CD4-positive, alpha-beta T cell treated with Interleukin-6 for 4 hours (primary cell): ENCODE data around the gene KBTBD8.
A peak's percentile ranks its signal among the peaks of the same experiment; 100 is the strongest.

Experiments
- DNase-seq: peaks from one replicate; pipeline ENCODE4 v3.0.0-alpha.2; 2020; ENCODE audit warnings: mixed read lengths

KBTBD8 gene, protein sequence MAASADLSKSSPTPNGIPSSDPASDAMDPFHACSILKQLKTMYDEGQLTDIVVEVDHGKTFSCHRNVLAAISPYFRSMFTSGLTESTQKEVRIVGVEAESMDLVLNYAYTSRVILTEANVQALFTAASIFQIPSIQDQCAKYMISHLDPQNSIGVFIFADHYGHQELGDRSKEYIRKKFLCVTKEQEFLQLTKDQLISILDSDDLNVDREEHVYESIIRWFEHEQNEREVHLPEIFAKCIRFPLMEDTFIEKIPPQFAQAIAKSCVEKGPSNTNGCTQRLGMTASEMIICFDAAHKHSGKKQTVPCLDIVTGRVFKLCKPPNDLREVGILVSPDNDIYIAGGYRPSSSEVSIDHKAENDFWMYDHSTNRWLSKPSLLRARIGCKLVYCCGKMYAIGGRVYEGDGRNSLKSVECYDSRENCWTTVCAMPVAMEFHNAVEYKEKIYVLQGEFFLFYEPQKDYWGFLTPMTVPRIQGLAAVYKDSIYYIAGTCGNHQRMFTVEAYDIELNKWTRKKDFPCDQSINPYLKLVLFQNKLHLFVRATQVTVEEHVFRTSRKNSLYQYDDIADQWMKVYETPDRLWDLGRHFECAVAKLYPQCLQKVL

DNA sequence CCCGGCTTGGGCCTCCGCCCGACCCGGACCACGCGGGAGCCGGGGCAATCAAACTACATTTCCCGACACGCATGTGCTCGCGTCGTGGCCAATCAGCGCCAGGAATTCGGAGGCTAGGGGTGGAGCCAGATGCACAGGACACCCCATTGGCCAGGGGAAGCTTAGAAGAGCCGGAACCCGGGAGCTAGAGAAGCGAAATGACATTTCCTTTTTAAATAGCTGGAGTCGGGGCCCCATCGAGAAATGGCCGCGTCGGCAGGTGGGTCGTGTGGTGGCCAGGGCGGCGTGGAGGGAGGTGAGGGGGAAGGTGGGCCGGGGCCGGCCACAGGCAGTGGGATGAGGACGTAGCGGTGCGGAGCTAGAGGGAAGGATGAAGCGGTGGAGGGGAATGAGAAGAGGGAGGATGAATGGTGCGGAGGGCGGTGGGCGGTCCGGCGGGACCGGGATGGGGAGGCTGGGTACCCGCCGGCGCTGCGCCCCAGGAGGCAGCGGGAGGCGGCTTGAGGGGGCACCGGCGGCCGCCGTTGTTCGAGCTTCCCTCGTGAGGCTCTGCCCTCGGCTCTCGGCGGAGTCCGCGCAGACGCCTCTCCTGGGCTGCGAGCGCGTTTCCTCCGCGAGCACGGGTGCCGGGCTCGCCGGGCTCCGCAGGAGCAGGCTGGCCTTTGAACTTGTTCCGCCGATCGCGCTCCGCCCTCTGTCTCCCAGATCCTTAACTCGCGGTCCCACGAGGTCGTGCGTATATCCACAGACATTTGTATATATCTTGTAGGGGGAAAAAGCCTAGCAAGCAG, at the start of gene KBTBD8:
Gene KBTBD8, plus strand, starts transcription at position 195 of the 791 bp plus-strand sequence. Its CDS starts 49 bp downstream, at position 244.
- peak; percentile 97 for DNase-seq

DNA sequence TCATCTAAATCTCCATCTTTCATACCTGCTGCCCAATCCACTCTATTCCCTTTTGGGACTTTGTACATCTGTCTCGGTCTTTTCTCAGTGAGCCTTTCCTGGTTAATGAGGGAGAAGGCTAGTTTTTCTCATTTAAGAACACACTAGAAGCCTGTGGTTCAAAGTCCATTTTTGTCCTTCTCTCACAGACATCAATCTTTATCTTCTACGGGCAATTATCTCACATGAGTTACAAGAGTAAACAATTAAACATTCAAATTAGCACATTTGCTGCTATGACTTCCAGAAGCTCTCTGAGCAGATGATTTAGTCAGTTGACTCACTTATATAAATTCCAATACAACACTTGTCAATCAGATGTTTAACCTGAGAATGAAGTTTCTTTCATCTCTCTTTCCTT, 49.3 kb upstream of the KBTBD8 start:
- DNase-seq, result no peak

DNA sequence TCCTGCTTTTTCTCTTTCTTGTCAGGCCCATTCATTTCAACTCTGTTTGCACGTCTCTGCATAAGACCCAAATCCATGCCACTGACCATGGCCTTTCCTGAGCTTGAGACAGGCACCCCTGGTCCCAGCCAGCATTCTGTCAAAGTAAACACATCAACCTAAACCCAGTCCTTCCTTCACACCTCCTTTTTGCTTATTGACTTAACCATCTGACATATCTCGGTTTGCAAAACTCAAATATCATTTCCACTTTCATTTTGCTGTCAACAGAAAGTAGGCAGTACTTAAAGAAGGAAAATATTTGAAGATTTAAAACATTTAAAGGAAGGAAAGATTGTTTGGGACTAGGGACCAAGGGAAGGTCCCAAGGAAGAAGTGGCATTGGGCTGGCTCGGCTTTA, 48.2 kb upstream of the KBTBD8 start:
- no peak for DNase-seq

DNA sequence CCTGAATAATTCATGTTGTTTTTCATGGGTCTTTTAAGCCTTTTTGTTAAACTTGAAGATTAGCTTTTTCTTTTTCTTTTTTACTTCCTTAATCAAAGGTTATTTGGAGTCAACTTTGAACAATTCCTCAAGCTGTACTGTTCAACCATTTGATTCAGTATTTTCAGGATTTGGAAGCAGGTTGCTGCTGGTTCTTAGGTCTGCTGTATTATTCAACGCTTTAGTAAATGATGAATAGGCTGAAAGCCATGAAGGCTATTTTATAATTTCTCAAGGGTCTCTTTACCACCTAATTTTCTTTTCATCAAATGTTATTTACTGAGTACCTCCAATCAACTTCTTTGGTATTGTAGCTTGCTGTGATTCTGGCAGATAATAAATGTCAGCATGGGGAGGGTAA, 45.8 kb upstream of the KBTBD8 start:
- no peak for DNase-seq

DNA sequence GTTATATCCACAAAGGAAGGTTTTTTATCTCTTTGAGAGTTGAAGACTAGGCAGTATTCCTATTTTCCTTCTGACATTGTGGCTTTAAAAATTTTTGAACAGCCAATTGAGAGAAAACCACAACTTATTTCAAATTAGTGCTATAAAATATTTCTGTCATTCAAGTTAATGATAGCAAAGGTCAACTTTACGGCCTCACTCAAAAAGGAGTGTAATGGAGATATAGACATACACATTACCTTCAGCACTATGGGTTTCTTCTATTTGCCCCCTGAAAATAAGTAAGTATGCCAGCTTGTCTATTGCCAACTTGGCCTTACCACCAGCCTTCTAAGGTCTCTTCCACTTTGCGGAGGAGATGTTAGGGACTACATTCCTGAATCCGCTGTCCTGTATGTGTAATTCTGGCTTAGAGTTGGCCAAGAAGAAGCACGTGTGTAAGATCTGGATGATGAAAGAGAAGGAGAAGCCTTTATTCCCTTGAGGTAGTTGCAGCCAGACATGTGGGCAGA, 44.1 kb upstream of the KBTBD8 start:
- no peak for DNase-seq

DNA sequence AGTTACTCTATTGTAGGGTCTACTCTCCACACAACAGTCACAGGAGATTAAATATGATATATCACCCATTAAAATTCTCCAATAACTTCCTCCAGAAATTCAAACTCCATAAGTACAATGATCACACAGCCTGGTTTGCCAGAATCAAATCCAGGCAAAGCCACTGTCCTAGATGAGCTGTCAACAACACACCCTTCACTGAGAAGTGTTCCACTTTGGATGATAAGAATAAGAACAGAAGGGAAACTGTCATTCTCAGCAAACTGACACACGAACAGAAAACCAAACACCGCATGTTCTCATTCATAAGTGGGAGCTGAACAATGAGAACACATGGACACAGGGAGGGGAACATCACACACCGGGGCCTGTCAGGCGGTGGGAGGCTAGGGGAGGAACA, 41.4 kb upstream of the KBTBD8 start:
- DNase-seq, result no peak

DNA sequence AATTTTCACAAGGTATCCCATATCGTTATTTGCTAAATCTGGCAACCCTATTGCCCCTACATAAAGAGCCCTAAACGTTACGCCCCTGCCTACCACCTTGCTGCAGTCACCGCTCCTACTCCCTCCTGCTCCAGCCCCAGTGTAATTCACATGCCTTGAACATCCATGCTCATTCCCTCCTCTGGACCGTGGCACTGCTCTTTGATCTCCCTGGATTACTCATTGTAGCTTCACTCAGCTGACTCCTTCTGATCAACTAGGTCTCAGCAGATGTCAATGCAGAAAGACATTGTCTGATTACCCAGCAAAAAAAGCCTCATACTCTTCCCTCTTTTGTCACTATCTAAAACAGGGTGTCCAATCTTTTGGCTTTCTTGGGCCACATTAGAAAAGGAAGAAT, 40.7 kb upstream of the KBTBD8 start:
- DNase-seq, result no peak

DNA sequence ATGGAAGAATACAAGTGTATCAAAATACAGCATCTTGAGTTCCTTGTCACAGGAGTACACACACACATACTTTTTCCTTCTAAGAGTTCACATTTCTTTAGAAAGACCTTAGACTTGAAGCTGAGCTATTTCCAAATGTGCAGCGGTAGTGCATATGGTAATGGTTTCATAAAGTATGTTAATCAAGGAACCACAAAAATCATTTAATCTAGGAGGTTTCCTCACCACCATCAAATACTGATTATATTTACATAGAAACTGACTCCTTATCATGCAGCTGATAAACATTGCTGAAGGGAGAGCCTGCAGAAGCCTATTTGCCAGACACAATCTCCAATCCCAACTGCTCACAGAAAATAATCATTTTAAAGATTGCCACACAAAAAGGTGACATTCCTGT, 40.0 kb upstream of the KBTBD8 start:
- DNase-seq, result no peak

DNA sequence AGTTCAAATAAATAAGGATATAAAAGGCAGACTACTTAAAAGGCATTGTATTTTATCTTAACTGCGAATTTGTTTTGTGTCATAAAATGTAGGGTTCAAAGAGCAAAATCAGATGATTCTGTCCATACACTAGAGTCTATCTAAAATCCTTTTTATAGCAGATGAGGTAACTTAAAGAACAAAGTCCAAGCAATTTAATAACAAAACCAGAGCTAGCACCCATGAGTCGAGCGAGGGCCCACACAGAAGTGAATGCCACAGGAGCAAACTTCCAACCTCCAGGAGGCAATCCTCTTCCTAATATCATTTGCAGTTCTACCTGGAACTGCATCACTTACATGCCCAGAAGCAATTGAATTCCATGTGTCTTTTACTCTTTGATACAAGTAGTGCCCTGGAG, 35.4 kb upstream of the KBTBD8 start:
- no peak for DNase-seq

DNA sequence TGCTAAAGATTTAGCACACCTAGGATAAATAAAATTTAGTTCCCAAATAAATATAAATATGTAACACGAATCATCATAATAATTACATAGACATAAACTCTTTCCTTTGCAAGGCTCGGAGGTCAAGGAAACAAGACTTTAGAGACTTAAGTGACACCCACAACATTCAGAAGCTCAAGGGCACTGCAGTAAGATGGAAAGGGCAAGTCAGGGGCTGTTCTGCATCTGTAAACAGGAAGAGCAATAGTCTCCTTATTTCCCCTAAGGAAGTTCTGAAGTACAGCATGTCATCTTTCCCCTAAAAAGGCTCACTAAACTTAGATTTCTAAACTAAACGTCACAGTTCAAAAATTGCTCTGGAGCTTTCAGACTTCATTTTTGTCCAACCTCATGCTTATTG, 26.9 kb upstream of the KBTBD8 start:
- DNase-seq, result no peak

DNA sequence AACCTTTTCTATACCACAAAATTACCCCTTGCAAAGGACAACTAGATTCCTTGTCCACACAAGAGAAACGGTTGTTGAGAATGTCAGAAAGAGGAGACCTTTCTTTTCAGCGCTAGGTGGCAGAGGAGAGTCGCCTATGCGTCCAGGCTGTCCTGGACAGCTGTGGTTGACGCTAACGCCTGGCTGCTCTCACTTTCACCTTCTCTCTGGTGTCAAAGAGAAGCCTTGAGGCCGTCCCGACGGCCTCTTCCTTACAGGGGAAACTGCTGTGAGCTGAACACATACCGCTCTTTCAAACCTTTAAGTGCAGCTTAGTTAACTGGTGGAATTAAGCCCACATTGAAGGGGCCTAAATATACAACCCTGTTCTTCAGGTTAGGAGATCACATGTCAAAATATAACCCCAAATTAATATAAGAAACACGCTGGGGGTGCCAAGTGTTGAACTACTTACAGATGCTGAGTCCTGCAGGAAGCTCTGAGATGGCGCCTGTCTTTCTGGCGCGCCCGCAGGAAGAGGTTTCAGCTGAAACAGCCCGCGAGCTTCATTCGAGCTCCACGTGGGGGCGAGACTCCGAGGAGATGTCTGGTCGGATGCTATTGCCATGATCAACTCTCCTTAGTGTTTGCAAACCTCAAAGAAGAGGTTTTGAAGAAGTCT, 26.1 kb upstream of the KBTBD8 start:
- DNase-seq, result peak; percentile 71

DNA sequence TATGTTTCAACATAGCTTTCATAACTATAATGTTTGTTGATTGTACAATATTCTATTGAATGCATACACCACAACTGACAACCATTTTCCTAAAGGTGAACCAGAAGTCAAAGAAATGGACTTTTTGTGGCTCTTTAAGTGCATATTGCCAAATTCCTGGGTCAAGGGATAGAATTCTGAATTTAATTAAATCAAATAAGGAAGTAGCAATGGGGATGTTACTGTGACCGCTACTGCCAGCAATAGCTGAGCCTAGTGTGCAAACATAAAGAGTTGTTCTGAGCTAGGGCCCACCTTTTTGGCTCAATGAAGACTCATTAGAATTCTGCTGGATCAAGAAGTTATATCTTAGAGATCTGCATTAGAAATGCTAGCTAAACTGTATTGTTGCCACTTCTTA, 17.3 kb upstream of the KBTBD8 start:
- DNase-seq, result no peak

DNA sequence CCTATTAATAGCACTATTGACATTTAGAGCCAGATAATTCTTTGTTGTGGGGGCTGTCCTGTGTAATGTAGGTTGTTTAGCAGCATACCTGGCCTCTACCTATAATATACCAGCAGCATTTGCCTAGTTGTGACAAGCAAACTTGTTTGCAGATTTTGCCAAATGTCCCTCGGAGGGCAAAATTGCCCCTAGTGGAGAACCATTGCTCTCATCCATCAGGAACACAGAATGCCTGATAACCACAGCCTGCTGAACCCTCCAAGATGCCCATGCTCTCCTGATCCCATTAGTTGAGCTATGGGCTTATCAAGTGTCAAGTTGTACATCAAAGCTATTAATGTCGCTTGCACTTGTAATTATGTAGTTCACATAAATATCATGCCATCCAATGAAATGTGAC, 15.0 kb upstream of the KBTBD8 start:
- DNase-seq, result no peak

DNA sequence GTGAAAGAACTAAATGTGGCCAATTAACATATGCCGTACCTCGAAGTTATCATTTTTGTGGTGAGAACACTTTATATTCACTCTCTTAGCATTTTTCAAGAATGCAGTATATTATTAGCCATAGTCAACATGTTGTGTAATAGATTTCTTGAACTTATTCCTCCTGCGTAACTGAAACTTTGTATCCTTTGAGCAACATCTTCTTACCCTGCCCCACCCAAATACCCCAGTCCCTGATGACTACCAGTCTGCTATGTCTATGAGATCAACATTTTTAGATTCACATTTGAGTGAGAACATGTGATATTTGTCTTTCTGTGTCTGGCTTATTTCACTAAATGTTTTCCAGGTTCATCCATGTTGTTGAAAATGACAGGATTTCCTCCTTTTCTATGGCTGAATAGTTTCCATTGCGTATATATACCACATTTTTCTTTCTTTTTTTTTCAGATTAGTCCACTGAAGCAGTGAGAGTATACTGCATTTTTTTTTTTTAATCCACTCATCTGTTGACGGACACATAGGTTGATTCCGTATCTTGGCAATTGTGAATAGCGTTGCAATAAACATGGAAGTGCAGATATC, 12.7 kb upstream of the KBTBD8 start:
- DNase-seq, result no peak

DNA sequence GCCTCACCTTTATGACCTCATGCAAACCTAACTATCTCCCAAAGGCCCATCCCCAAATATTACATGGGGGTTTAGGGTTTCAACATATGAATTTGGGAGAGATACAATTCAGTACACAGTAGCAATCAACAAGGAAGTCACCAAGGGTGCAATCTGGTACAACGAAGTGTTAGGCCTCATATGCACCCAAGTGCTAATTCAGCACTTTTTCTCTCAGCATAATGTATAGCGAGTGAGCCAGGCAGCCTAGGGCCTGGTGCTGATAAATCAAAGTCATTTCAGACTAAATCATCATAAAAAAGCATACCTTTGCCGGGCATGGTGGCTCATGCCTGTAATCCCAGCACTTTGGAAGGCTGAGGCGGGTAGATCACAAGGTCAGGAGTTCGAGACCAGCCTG, 11.7 kb upstream of the KBTBD8 start:
- no peak for DNase-seq

DNA sequence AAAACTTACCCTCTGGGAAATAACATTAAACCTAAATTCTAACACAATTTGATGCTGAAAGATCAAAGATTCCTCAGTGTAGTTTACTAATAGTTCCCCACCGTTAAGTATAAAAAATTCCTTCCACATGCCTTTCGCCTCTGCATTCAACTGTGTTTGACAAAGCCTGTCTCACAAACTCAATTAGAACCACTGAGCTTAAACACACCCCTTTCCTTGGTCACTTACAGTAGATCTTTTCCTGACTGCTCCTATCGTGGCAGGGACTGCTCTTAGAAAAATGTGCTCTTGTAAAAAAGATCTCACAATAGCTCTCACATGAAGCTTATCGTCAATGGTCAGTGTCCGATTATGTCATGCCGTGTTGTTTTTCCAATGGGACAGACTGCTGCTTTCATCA, 8.9 kb upstream of the KBTBD8 start:
- no peak for DNase-seq

DNA sequence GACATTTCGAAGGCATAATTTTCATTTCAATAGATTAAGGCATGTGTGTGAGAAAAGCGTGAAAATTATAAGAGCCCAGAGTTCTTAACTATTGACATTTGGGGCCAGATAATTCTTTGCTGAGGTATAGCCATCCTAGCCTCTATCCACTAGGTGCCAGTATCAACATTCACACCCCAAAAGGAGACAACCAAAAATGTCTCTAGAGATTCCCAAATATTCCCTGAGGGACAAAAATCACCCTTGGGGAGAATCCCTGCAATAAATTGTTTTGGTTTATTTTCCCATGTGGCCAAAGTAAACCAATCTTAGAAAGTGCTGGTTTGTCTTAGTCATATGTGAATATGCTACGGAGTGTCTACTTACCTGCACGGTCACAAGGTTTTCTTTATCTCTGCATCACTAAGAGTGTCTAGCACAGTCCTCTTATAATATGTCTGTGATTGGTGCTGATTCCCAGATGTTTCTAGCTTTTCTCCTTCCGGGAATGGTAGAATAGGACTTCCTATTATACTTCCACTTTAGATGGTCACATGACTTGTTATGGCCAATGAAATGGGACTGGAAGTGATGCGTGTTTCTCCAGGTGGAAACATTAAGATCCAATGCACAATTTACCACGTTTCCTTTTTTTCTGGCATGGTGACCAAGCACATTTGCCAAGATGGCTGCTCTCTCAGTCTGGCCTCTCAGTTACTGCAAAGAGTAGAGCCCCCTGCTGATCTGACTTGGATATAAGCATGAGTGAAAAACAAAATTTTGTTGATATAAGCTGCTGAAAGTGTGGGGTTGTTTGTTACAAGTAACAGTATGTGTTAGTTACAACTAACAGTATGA, 8.0 kb upstream of the KBTBD8 start:
- DNase-seq, result peak; percentile 2

DNA sequence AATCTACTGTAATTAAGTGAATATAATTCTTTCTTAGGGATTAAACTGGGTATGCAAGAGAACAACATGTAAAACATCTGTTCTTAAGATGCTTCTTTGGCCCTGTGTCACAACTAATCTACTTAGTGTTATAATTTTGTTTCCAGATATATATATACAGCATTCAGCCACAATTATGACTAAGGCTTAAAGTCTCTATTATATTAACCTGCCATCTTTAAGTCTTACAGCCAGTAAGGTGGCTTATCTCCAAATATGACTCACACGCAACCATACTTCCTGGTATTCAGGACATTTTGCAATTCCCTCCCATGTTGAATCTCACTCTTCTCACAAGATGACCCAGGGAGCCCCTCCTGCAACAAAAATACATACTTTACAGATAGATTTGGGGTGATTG, 6.6 kb upstream of the KBTBD8 start:
- no peak for DNase-seq

DNA sequence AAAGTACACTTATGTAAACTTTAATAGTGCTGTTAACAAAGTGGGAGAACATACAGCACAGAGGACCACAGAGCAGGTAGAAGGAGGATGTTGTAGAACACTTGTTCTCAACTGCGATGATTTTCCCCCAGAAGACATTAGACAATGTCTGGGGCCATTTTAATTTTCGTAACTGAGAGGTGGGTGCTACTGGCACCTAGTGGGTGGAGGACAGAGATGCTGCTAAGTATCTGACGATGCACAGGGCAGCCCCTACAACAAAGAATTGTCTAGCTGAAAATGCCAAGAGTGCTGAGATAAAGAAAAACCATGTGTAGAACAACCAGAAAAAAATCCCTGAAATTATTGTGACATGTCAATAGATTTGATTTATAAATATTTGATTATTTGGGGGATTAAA, 5.0 kb upstream of the KBTBD8 start:
- no peak for DNase-seq

DNA sequence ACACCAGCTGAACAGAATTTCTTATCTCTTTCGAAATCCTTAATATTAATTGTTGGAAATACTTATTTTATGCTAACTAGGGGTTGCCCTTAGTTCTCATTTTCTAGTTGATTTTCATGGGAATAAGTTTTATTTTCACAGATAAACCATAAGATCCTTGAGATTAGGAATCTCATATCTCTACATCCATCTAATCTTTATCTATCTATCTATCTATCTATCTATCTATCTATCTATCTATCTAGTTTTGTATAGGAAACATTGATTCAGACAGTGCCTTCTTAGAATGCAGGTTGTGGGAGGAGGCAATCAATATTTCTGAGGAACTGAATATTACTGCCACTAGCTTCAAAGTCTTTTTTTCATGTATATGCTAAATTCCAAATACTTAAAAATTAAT, 3.5 kb upstream of the KBTBD8 start:
- no peak for DNase-seq

DNA sequence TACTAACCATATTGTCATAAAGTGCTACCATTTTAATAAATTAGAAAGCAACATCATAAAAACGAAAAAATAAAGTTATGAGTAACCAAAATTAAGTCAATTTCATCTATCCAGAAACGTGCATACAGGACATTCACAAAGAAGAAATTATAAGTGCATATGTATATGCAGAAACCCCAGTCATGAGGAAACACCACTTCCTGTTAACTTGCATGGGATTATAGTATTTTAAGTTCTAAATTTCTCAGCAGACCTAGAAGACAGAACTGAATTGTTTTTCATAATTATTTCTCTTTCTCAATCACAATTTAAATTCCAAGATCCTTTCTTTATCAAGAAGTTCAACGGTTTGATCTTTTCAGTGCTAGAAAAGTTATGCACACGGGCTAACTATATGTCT, 1.4 kb upstream of the KBTBD8 start:
- no peak for DNase-seq
